ENCODE data around the gene GREB1L. TPM values are rescaled to one million over a fixed set of nuclear protein-coding genes. Genes with fewer than 3 reads are reported as not detected.

The GREB1L gene
- total RNA-seq, 1 donor from 2014 or later: 0.79 TPM

DNA sequence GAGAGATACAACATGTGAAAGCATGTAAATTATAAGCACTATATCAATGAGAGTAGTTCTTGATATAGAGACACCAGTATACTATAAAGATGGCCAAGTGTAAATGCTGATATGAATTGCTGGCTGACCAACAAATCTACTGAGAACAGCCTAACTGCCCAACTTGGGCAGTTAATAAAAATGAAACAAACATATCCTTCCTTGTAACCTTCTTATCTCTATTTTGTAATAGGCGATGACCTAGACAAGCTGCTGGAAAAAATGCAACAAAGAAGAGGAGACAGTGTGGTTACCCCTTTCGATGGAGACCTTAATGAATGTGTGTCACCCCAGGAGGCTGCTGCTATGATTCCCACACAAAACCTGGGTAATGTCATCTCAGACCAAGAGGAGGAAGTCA, 209.8 kb downstream of the GREB1L start:
- FAIRE-seq: no peak
- no peak overlapping the region for H3K4me3 ChIP-seq (ENCODE audit: low read depth, low read length)
- DNase-seq (ENCODE audit: low read depth): no peak
- no peaks in the 10 kb centered on the region for H3K36me3 ChIP-seq (ENCODE audit: control insufficient read depth, insufficient read depth, low read length)
- H3K27me3 ChIP-seq (ENCODE audit: control insufficient read depth, insufficient read depth, low read length): no peaks in the 10 kb centered on the region
- TF ChIP-seq, protein P1, sequence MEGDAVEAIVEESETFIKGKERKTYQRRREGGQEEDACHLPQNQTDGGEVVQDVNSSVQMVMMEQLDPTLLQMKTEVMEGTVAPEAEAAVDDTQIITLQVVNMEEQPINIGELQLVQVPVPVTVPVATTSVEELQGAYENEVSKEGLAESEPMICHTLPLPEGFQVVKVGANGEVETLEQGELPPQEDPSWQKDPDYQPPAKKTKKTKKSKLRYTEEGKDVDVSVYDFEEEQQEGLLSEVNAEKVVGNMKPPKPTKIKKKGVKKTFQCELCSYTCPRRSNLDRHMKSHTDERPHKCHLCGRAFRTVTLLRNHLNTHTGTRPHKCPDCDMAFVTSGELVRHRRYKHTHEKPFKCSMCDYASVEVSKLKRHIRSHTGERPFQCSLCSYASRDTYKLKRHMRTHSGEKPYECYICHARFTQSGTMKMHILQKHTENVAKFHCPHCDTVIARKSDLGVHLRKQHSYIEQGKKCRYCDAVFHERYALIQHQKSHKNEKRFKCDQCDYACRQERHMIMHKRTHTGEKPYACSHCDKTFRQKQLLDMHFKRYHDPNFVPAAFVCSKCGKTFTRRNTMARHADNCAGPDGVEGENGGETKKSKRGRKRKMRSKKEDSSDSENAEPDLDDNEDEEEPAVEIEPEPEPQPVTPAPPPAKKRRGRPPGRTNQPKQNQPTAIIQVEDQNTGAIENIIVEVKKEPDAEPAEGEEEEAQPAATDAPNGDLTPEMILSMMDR (IDR thresholded peaks at IDR 0.05; ENCODE audit: insufficient read depth, low read length, severe bottlenecking): no peak

DNA sequence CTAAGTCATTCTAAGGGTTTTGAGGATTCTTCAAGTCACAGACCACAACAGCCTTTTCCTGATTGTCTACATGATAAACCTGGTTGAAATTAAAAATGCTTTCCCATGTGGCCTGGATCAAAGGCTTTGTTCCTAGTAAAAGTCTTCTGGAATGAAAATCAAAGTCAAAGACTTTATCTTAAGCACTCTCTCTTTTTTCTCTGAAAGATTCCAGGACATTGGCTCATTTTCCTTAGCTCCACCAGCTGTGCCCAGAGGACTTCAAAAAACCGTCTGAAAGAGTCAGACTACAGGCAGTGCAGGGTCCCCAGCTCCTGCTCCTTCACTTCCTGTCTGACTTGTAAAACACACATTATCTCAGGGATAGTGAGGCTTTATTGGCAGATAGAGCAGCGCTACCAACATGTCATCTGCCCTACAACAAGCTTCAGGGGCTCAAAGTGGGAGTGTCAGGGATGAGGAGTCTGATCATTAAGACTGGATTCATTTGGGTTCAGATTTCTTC, 210.3 kb downstream of the GREB1L start:
- H3K36me3 ChIP-seq (ENCODE audit: control insufficient read depth, insufficient read depth, low read length): no peaks in the 10 kb centered on the region
- DNase-seq (ENCODE audit: low read depth) (no peak), FAIRE-seq (no peak)
- no peaks in the 10 kb centered on the region for H3K27me3 ChIP-seq (ENCODE audit: control insufficient read depth, insufficient read depth, low read length)
- TF ChIP-seq, protein P1 (IDR thresholded peaks at IDR 0.05; ENCODE audit: insufficient read depth, low read length, severe bottlenecking): no peak
- H3K4me3 ChIP-seq (ENCODE audit: low read depth, low read length): no peak overlapping the region

DNA sequence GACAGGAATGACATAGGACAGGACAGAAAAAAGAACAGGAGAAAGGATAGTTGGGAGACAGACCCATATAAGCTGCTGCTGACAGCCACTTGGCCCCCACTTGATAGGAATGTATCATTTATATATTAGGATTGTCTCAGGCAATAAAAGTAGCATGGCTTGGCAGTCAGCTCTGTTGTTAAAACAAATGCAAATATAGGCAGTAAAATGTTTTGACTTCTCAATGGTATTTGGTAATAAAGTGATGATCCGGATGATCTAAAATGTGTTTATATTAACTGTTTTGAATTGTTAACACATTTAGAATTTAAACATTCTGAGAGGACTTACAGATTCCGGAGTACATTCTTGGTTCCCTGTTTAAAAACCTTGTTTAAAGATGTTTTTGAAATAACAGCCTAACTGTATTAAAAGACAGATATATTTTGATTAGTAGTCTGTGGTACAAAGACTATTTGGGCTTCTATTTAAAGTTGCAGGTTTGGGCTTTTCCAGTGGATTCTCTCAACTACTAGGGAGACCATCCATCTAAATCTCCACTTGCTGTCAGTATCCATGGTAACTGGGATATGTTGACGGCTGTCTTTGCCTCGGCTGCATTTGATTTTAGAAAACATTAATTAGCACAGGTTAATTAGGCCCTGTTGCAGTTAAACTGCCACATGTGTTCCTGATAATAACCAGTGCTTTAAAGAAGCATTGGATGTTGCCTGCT, 210.9 kb downstream of the GREB1L start:
- TF ChIP-seq, protein P1 (IDR thresholded peaks at IDR 0.05; ENCODE audit: insufficient read depth, low read length, severe bottlenecking): no peak
- Histone ChIP-seq H3K4me3 (ENCODE audit: low read depth, low read length) (no peak overlapping the region), H3K27me3 (ENCODE audit: control insufficient read depth, insufficient read depth, low read length) (no peaks in the 10 kb centered on the region), H3K36me3 (ENCODE audit: control insufficient read depth, insufficient read depth, low read length) (no peaks in the 10 kb centered on the region)
- DNase-seq (ENCODE audit: low read depth) (no peak), FAIRE-seq (no peak)

DNA sequence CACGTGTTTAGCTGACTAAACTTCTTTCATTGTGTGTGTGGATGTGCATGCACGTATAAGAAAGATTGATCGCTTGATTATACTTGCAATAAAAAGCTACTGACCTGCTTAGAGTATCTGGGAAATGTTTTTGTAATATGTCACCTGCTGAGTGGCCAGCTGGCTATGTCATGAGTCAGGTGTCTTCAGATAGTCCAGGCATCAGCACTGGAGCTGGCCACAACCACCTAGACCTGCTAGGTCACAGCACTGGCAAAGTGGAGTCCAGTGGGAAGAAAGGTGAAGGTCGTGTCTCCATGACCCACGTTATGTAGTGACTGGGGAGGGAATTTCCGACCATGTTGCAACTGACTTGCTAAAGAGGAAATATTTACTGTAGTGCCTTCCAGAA, 211.5 kb downstream of the GREB1L start:
- no peak for FAIRE-seq
- Histone ChIP-seq H3K36me3 (ENCODE audit: control insufficient read depth, insufficient read depth, low read length) (no peaks in the 10 kb centered on the region), H3K27me3 (ENCODE audit: control insufficient read depth, insufficient read depth, low read length) (no peaks in the 10 kb centered on the region), H3K4me3 (ENCODE audit: low read depth, low read length) (no peak overlapping the region)
- TF ChIP-seq, protein P1 (IDR thresholded peaks at IDR 0.05; ENCODE audit: insufficient read depth, low read length, severe bottlenecking): no peak
- no peak for DNase-seq (ENCODE audit: low read depth)

DNA sequence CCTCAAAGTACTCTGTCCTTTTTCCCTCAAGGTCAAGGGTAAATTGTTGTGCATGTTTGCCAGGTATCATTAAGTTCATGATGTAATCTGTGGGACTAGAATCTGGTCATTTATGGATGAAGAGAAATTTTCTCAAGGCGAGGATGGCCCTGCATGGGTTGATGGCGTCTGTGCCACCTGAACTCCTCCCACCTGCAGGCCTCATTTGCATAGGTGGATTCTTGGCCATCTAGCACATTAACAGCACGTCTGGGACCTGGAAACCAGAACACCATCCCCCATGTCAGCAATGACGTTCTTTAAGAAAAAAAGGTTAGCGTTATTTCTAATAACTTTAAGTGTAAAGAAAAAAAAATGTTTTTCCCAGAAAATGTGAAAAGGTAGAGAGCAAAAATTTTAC, 212.7 kb downstream of the GREB1L start:
- no peak overlapping the region for H3K4me3 ChIP-seq (ENCODE audit: low read depth, low read length)
- FAIRE-seq: no peak
- TF ChIP-seq, protein P1 (IDR thresholded peaks at IDR 0.05; ENCODE audit: insufficient read depth, low read length, severe bottlenecking): no peak

More for the DNA sequence above, 212.7 kb downstream of the GREB1L start:
- no peaks in the 10 kb centered on the region for H3K36me3 ChIP-seq (ENCODE audit: control insufficient read depth, insufficient read depth, low read length)
- no peaks in the 10 kb centered on the region for H3K27me3 ChIP-seq (ENCODE audit: control insufficient read depth, insufficient read depth, low read length)
- DNase-seq (ENCODE audit: low read depth): no peak

Data from bronchial epithelial cell (primary cell).